Activated naive CD4-positive, alpha-beta T cell treated with anti-CD3 and anti-CD28 coated beads, Interleukin-2, amount 50 U/mL, for 16 hours (primary cell): ENCODE results near the gene CFAP97D1.

Source experiments
- DNase-seq: peaks from one replicate; pipeline ENCODE4 v3.0.0-alpha.2; 2020

CFAP97D1 gene

GRCh38 chr17:43800736-43801135, 20.5 kb downstream of the CFAP97D1 start:
- DNase-seq = no peak

- no peak for DNase-seq
These were observed 21.6 kb downstream of the CFAP97D1 start for GRCh38 chr17:43801844-43802243.

GRCh38 chr17:43803758-43804157, 23.5 kb downstream of the CFAP97D1 start:
- DNase-seq = no peak

GRCh38 chr17:43805117-43805516, 24.9 kb downstream of the CFAP97D1 start:
- no peak for DNase-seq

GRCh38 chr17:43808076-43808475, 27.8 kb downstream of the CFAP97D1 start:
- DNase-seq = no peak

- no peak for DNase-seq
These were observed 28.9 kb downstream of the CFAP97D1 start for GRCh38 chr17:43809121-43809520.

- no peak for DNase-seq
These were observed 30.0 kb downstream of the CFAP97D1 start for GRCh38 chr17:43810226-43810715.

- no peak for DNase-seq
These were observed 30.6 kb downstream of the CFAP97D1 start for GRCh38 chr17:43810823-43811222.

- DNase-seq = no peak
These were observed 32.4 kb downstream of the CFAP97D1 start for GRCh38 chr17:43812396-43813265.

GRCh38 chr17:43813386-43813785, 33.2 kb downstream of the CFAP97D1 start:
- DNase-seq = no peak

- no peak for DNase-seq
These were observed 33.8 kb downstream of the CFAP97D1 start for GRCh38 chr17:43814026-43814425.

GRCh38 chr17:43814714-43815113, 34.5 kb downstream of the CFAP97D1 start:
- no peak for DNase-seq

- DNase-seq = no peak
These were observed 36.4 kb downstream of the CFAP97D1 start for GRCh38 chr17:43816336-43817320.

GRCh38 chr17:43817826-43818225, 37.6 kb downstream of the CFAP97D1 start:
- no peak for DNase-seq

- no peak for DNase-seq
These were observed 38.7 kb downstream of the CFAP97D1 start for GRCh38 chr17:43818966-43819365.

GRCh38 chr17:43820759-43821158, 40.5 kb downstream of the CFAP97D1 start:
- DNase-seq = no peak

GRCh38 chr17:43822570-43823190, 42.4 kb downstream of the CFAP97D1 start:
- DNase-seq = no peak

GRCh38 chr17:43823350-43824084, 43.3 kb downstream of the CFAP97D1 start:
- no peak for DNase-seq

- no peak for DNase-seq
These were observed 45.3 kb downstream of the CFAP97D1 start for GRCh38 chr17:43825567-43825966.

- no peak for DNase-seq
These were observed 46.0 kb downstream of the CFAP97D1 start for GRCh38 chr17:43826206-43826605.

GRCh38 chr17:43827596-43827995, 47.4 kb downstream of the CFAP97D1 start:
- no peak for DNase-seq

GRCh38 chr17:43829738-43830137, 49.5 kb downstream of the CFAP97D1 start:
- DNase-seq = no peak
